ENCODE results near the gene C19orf53.

DNA sequence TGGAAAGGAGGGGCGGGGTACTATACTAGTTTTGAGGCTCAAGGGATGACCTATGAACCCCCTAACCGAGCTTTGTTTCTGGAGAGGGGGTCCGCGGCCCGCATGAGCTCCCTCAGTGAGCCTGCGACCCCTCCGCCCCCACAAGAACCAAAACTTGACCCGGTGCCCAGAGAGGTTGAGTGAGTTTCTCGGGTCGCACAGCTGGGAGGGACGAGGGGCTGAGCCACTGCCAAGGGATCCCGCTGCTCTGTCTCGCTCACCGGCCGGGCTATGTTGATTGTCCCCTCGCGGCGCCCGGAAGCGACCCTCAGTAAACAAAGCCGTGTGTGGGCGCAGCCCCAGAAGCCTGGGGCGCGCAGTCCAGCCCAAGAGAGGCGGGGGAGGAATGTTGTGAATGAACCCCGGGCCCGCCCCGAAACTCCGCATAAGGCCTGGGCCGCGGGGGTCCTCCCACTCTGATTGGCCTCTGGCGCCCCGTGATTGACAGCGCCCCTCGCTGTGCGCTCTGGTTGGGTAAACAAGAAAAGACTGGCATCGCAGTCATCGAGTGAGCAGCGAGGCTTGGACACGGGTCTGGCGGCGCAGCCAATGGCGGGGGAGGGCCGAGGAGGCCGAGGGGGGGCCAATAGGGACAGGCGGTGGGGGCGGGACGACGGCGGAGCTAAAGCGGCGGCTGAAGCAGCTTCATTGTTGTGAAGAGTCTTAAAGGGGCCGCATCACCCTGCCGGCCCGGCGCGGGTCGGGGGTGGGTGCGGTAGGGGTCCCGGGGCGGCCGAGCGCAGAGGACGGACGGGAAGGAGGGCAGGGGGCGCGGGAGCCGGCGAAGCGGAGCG lies 20.7 kb downstream of the C19orf53 start, which contains the start of gene ZSWIM4:
- TF ChIP-seq POLR2A (IDR thresholded peaks at IDR 0.05; ENCODE audit: low read depth, low read length) (peak; percentile 5), EZH2 (IDR thresholded peaks at IDR 0.05; ENCODE audit: borderline replicate concordance, low read depth, low read length, severe bottlenecking) (no peak), JUN (IDR thresholded peaks at IDR 0.05; ENCODE audit: borderline replicate concordance, insufficient read depth, insufficient read length, low read depth) (no peak), GATA2 (IDR thresholded peaks at IDR 0.05; ENCODE audit: insufficient read depth, insufficient read length, low read depth, low read length) (no peak), MYC (IDR thresholded peaks at IDR 0.05; ENCODE audit: low read depth, low read length) (no peak), POLR2AphosphoS5 (IDR thresholded peaks at IDR 0.05; ENCODE audit: insufficient read depth, low read depth, low read length) (peak; percentile 18)
- TF ChIP-seq, protein P1, sequence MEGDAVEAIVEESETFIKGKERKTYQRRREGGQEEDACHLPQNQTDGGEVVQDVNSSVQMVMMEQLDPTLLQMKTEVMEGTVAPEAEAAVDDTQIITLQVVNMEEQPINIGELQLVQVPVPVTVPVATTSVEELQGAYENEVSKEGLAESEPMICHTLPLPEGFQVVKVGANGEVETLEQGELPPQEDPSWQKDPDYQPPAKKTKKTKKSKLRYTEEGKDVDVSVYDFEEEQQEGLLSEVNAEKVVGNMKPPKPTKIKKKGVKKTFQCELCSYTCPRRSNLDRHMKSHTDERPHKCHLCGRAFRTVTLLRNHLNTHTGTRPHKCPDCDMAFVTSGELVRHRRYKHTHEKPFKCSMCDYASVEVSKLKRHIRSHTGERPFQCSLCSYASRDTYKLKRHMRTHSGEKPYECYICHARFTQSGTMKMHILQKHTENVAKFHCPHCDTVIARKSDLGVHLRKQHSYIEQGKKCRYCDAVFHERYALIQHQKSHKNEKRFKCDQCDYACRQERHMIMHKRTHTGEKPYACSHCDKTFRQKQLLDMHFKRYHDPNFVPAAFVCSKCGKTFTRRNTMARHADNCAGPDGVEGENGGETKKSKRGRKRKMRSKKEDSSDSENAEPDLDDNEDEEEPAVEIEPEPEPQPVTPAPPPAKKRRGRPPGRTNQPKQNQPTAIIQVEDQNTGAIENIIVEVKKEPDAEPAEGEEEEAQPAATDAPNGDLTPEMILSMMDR (IDR thresholded peaks at IDR 0.05; ENCODE audit: extremely low read depth in 1 of 2, insufficient read depth in 1 of 2, low read depth in 1 of 2, low read length in 2 of 2), result no peak
